Neural cell (in vitro differentiated cells): Measurements from ENCODE around the gene HOXC11. TPM values are rescaled to one million over a fixed set of nuclear protein-coding genes. Genes with fewer than 3 reads are reported as not detected.

Experiments
- H2AFZ ChIP-seq: fragments of 200-600, 300-800 bp; sonication (generic), shearing (Covaris generic); 2 replicates; pipeline ENCODE4 v1.6.0; 2014; ENCODE audit warnings: low read depth, mild to moderate bottlenecking, antibody characterized with exemption, low read length, moderate library complexity
- H3F3A ChIP-seq: fragments of 200-600 bp; shearing (Covaris generic); 2 replicates; pipeline ENCODE4 v1.6.1; 2016; ENCODE audit warnings: mild to moderate bottlenecking, moderate library complexity, mixed read lengths, antibody characterized with exemption, low read length; ENCODE audit not compliant: insufficient read depth, poor library complexity, severe bottlenecking
- H3K27ac ChIP-seq: fragments of 200-600, 300-800 bp; sonication (generic), shearing (Covaris generic); 2 replicates; pipeline ENCODE4 v1.5.1; 2014; ENCODE audit warnings: mild to moderate bottlenecking, low read length, moderate library complexity
- H3K27me3 ChIP-seq: fragments of 300-800, 200-600 bp; sonication (generic), shearing (Covaris generic); 2 replicates; pipeline ENCODE4 v1.6.0; 2014; ENCODE audit warnings: mild to moderate bottlenecking, low read depth, low read length, moderate library complexity; ENCODE audit not compliant: insufficient read depth
- H3K36me3 ChIP-seq: fragments of 300-800, 200-600 bp; sonication (generic), shearing (Covaris generic); 2 replicates; pipeline ENCODE4 v1.5.1; 2014; ENCODE audit warnings: mild to moderate bottlenecking, antibody characterized with exemption, low read length, moderate library complexity; ENCODE audit not compliant: insufficient read depth
- H3K4me2 ChIP-seq: fragments of 300-800, 200-600 bp; sonication (generic), shearing (Covaris generic); 2 replicates; pipeline ENCODE4 v1.6.0; 2014; ENCODE audit warnings: mild to moderate bottlenecking, low read length
- H3K4me3 ChIP-seq: fragments of 300-800, 200-600 bp; sonication (generic), shearing (Covaris generic); 2 replicates; pipeline ENCODE4 v1.5.1; 2014; ENCODE audit warnings: mild to moderate bottlenecking, low read length, moderate library complexity
- H3K79me2 ChIP-seq: fragments of 200-600 bp; shearing (Covaris generic); replicated peaks from 2 replicates; pipeline ENCODE4 v1.6.0; 2014; ENCODE audit warnings: mild to moderate bottlenecking, low read length, moderate library complexity; ENCODE audit not compliant: insufficient read depth
- H3K9ac ChIP-seq: fragments of 300-800, 200-600 bp; sonication (generic), shearing (Covaris generic); 2 replicates; pipeline ENCODE4 v1.6.1; 2016; ENCODE audit warnings: mild to moderate bottlenecking, low read length, mixed read lengths
- H3K9me2 ChIP-seq: fragments of 200-600 bp; shearing (Covaris generic); 2 replicates; pipeline ENCODE4 v1.6.1; 2016; ENCODE audit warnings: mild to moderate bottlenecking, low read length, mixed read lengths; ENCODE audit not compliant: insufficient read depth
- H3K9me3 ChIP-seq: fragments of 200-600, 300-800 bp; sonication (generic), shearing (Covaris generic); 2 replicates; pipeline ENCODE4 v1.6.1; 2016; ENCODE audit warnings: mild to moderate bottlenecking, mixed run types, low read length, moderate library complexity, mixed read lengths
- H4K20me1 ChIP-seq: fragments of 200-600 bp; shearing (Covaris generic); 2 replicates; pipeline ENCODE4 v1.6.1; 2016; ENCODE audit warnings: mild to moderate bottlenecking, mixed run types; ENCODE audit not compliant: insufficient read depth
- EP300 ChIP-seq: fragments of 450-650 bp; conservative IDR thresholded peaks from 2 replicates; pipeline ENCODE4 v1.6.1; 2014; ENCODE audit warnings: antibody characterized with exemption, mild to moderate bottlenecking, moderate library complexity; ENCODE audit not compliant: poor library complexity, severe bottlenecking
- EZH2 ChIP-seq: fragments of 200-600, 300-800 bp; shearing (Covaris generic), sonication (generic); IDR thresholded peaks from 2 replicates; pipeline ENCODE4 v1.6.1; 2014; ENCODE audit warnings: antibody characterized with exemption, low read length, borderline replicate concordance, mild to moderate bottlenecking; ENCODE audit not compliant: insufficient read depth, poor library complexity, severe bottlenecking
- MXI1 ChIP-seq: fragments of 450-650 bp; conservative IDR thresholded peaks from 2 replicates; pipeline ENCODE4 v1.6.1; 2014; ENCODE audit warnings: antibody characterized with exemption, mild to moderate bottlenecking; ENCODE audit not compliant: poor library complexity, severe bottlenecking
- POLR2AphosphoS5 ChIP-seq: IDR thresholded peaks from 2 replicates; pipeline ENCODE4 v1.6.1; 2012
- RAD21 ChIP-seq: fragments of 450-650 bp; conservative IDR thresholded peaks from 2 replicates; pipeline ENCODE4 v1.6.1; 2014; ENCODE audit warnings: antibody characterized with exemption, mild to moderate bottlenecking, moderate library complexity
- SMC3 ChIP-seq: fragments of 450-650 bp; conservative IDR thresholded peaks from 2 replicates; pipeline ENCODE4 v1.6.1; 2014; ENCODE audit warnings: antibody characterized with exemption, mild to moderate bottlenecking, moderate library complexity; ENCODE audit not compliant: poor library complexity
- TAF1 ChIP-seq: IDR thresholded peaks from 2 replicates; pipeline ENCODE4 v1.6.1; 2012; ENCODE audit warnings: low read depth
- polyA plus RNA-seq: library from polyadenylated mRNA; depleted of rRNA; stranded (reverse); fragments of >200 nt; gene quantifications from 2 replicates; pipeline ENCODE4 v1.2.3, GENCODE V29; 2014
- TF ChIP-seq, protein P1 (sequence below): IDR thresholded peaks from 2 replicates; pipeline ENCODE4 v1.6.1; 2012; ENCODE audit warnings: borderline replicate concordance
- TF ChIP-seq, protein P2 (sequence below): fragments of 450-650 bp; IDR thresholded peaks from 2 replicates; pipeline ENCODE4 v1.5.1; 2014; ENCODE audit warnings: antibody characterized with exemption, mild to moderate bottlenecking, moderate library complexity; ENCODE audit not compliant: poor library complexity, severe bottlenecking

HOXC11 gene
- polyA plus RNA-seq, 1 donor from 2014 or later, result not detected

DNA sequence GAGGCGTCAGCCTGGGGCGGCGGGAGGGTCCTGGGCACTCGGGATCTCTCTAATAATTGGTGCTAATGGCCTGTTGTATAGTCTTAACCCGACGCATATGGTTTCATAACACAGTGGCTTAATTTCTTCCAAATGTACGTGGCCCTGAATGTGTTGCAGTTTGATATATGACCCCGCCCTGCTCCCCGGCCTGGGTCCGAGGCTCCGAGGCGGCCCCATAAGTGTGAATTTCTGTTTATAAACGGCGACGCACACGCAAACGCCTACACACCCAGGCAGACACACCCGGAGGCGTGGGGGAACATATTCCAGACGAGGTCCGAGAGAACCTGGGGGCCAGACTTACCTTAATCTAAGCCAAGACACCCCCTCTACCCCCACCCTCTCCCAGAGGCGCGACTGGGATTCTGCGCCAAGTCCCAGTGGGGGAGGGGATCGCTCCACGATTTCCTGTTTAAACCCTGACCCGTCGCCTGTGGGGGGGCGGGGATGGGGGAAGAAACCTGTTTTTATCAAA lies 45.6 kb downstream of the HOXC11 start:
- TF ChIP-seq SMC3, result no peak
- TF ChIP-seq EZH2, result no peak
- TF ChIP-seq POLR2AphosphoS5, result peak; percentile 27
- no peak for TF ChIP-seq RAD21
- no peak for TF ChIP-seq TAF1

DNA sequence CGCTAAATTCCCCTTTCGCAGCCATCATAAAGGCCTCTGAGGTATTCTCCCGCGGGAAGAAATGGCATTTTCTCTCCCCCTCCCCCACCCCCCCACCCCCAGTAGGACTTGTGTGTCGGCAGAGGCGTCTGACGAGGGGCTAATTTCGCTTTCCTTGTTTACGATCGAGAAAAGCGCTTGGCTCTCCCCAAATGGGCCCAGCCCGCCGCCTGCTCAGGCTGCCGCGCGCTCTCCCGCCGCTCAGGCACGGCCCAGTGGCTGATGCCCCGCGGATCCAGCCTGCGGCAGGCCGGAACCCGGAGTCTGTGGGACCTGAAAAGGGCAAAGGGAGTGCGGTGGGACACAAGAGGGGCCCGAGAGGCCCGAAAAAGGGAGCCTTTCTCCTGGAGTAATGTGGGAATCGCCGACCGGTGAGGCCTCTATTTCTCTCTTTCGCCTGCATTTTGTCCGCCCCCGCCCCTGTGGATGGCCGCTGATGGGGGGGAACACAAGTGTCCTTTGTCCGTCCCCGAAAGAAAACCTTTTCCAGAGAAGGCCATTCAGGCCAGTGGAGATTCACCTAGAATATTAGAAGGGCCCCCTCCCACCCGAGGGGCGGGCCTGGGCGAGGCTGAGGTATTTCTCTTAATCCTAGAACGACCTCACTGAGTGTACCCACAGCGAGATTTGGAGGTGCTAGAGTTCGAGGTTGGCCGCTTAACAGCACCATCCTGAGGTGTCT lies 46.3 kb downstream of the HOXC11 start:
- H3K9me2 ChIP-seq, result no peaks in the 10 kb centered on the region
- no peak overlapping the region for H3K4me2 ChIP-seq
- H3K27ac ChIP-seq, result no peak overlapping the region
- H3K27me3 ChIP-seq, result peaks cover 98% of the 10 kb centered on the region
- no peaks in the 10 kb centered on the region for H3K9me3 ChIP-seq
- H3K79me2 ChIP-seq, result no peaks in the 10 kb centered on the region
- no peak overlapping the region for H3K4me3 ChIP-seq
- no peak overlapping the region for H3K9ac ChIP-seq
- H3F3A ChIP-seq, result no peaks in the 10 kb centered on the region
- TF ChIP-seq SMC3 (no peak), POLR2AphosphoS5 (no peak), EP300 (no peak)
- TF ChIP-seq, protein P1, sequence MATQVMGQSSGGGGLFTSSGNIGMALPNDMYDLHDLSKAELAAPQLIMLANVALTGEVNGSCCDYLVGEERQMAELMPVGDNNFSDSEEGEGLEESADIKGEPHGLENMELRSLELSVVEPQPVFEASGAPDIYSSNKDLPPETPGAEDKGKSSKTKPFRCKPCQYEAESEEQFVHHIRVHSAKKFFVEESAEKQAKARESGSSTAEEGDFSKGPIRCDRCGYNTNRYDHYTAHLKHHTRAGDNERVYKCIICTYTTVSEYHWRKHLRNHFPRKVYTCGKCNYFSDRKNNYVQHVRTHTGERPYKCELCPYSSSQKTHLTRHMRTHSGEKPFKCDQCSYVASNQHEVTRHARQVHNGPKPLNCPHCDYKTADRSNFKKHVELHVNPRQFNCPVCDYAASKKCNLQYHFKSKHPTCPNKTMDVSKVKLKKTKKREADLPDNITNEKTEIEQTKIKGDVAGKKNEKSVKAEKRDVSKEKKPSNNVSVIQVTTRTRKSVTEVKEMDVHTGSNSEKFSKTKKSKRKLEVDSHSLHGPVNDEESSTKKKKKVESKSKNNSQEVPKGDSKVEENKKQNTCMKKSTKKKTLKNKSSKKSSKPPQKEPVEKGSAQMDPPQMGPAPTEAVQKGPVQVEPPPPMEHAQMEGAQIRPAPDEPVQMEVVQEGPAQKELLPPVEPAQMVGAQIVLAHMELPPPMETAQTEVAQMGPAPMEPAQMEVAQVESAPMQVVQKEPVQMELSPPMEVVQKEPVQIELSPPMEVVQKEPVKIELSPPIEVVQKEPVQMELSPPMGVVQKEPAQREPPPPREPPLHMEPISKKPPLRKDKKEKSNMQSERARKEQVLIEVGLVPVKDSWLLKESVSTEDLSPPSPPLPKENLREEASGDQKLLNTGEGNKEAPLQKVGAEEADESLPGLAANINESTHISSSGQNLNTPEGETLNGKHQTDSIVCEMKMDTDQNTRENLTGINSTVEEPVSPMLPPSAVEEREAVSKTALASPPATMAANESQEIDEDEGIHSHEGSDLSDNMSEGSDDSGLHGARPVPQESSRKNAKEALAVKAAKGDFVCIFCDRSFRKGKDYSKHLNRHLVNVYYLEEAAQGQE, result no peak
- no peak overlapping the region for H2AFZ ChIP-seq
- no peaks in the 10 kb centered on the region for H4K20me1 ChIP-seq
- H3K36me3 ChIP-seq, result no peaks in the 10 kb centered on the region

More for the DNA sequence above, 45.6 kb downstream of the HOXC11 start:
- H4K20me1 ChIP-seq, result no peaks in the 10 kb centered on the region
- no peaks in the 10 kb centered on the region for H3K9me3 ChIP-seq
- H3K27me3 ChIP-seq, result peaks cover 98% of the 10 kb centered on the region
- no peak overlapping the region for H3K27ac ChIP-seq
- H3K79me2 ChIP-seq, result no peaks in the 10 kb centered on the region
- no peak overlapping the region for H3K4me2 ChIP-seq
- H2AFZ ChIP-seq, result no peak overlapping the region
- no peak overlapping the region for H3K9ac ChIP-seq
- no peaks in the 10 kb centered on the region for H3K36me3 ChIP-seq
- no peaks in the 10 kb centered on the region for H3F3A ChIP-seq
- H3K4me3 ChIP-seq, result peak overlapping the region; percentile 62
- no peaks in the 10 kb centered on the region for H3K9me2 ChIP-seq

DNA sequence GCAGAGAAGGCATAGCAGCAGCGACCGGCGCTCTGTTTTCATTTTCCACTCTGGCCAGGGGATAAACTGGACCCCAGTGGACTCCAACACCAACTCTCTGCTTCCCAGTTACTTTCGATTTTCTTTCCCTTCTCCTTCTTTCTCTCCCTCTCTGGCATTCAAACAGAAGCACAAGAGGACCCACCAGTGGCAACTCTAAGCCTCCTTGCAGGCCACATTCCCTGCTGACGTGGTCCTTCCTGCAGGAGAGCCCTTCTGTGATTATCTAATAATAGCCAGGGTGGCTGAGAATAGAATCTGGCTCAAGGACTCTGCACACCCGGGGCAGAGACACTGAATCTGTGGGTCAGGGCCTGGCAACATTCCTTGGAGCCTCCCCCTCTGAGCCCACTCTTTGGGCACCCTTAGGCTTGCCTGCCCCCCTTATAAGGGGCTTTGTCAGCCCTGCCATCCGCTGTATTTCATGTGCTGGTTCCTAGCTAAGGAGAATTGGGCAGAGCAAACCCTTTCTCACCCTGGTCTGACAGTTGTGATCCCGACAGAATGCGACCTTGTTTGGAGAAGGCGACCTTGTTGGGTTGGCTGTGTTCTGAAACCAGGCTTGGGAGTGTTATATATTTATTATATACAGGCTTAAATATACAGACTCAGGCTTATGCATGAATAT lies 47.1 kb downstream of the HOXC11 start:
- Histone ChIP-seq H3K9me3 (no peaks in the 10 kb centered on the region), H3K27ac (no peak overlapping the region), H4K20me1 (no peaks in the 10 kb centered on the region), H3K9ac (no peak overlapping the region), H2AFZ (no peak overlapping the region), H3K4me2 (no peak overlapping the region), H3K79me2 (no peaks in the 10 kb centered on the region), H3F3A (no peaks in the 10 kb centered on the region), H3K4me3 (no peak overlapping the region), H3K27me3 (peaks cover 98% of the 10 kb centered on the region), H3K36me3 (no peaks in the 10 kb centered on the region), H3K9me2 (no peaks in the 10 kb centered on the region)
- TF ChIP-seq MXI1, result no peak
- TF ChIP-seq POLR2AphosphoS5, result no peak
- no peak for TF ChIP-seq EP300
- TF ChIP-seq, protein P2, sequence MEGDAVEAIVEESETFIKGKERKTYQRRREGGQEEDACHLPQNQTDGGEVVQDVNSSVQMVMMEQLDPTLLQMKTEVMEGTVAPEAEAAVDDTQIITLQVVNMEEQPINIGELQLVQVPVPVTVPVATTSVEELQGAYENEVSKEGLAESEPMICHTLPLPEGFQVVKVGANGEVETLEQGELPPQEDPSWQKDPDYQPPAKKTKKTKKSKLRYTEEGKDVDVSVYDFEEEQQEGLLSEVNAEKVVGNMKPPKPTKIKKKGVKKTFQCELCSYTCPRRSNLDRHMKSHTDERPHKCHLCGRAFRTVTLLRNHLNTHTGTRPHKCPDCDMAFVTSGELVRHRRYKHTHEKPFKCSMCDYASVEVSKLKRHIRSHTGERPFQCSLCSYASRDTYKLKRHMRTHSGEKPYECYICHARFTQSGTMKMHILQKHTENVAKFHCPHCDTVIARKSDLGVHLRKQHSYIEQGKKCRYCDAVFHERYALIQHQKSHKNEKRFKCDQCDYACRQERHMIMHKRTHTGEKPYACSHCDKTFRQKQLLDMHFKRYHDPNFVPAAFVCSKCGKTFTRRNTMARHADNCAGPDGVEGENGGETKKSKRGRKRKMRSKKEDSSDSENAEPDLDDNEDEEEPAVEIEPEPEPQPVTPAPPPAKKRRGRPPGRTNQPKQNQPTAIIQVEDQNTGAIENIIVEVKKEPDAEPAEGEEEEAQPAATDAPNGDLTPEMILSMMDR, result no peak
- TF ChIP-seq, protein P1, result no peak
- no peak for TF ChIP-seq SMC3
- no peak for TF ChIP-seq TAF1
- no peak for TF ChIP-seq EZH2
- no peak for TF ChIP-seq RAD21
